Stomach (tissue), 9 donors: ENCODE results near the gene WDR18. TPM values are rescaled to one million over a fixed set of nuclear protein-coding genes. Genes with fewer than 3 reads are reported as not detected.

ENCODE experiments used
- DNase-seq, 2 donors: peaks; one replicate each; pipeline versions ENCODE4 v3.0.0 to v3.0.0-alpha.2; 2013 to 2019
- H3K27ac ChIP-seq, 5 donors: fragments of 200-600 bp in 4 of 5; sonication (generic) in 4 of 5; one replicate each; pipeline ENCODE4 v1.5.1; 2013 to 2019; ENCODE audit warnings: mild to moderate bottlenecking in 1 of 5, moderate library complexity in 1 of 5
- H3K27me3 ChIP-seq, 3 donors: fragments of 200-600 bp; sonication (generic); one replicate each; pipeline ENCODE4 v1.5.1; 2017 to 2019; ENCODE audit warnings: mixed run types in 1 of 3
- H3K36me3 ChIP-seq, 4 donors: fragments of 200-600 bp; sonication (generic); 1 replicate in 3 of 4; 2 replicates in 1 of 4; pipeline ENCODE4 v1.5.1; 2016 to 2019
- H3K4me1 ChIP-seq, 4 donors: fragments of 200-600 bp; sonication (generic); one replicate each; pipeline ENCODE4 v1.5.1; 2016 to 2019
- H3K4me3 ChIP-seq, 4 donors: fragments of 200-600 bp; sonication (generic) in 3 of 4; one replicate each; pipeline ENCODE4 v1.5.1; 2016 to 2019; ENCODE audit warnings: mild to moderate bottlenecking in 1 of 4
- H3K9me3 ChIP-seq, 4 donors: fragments of 200-600 bp; sonication (generic); one replicate each; pipeline ENCODE4 v1.5.1; 2016 to 2019
- EP300 ChIP-seq: sonication (generic); formaldehyde crosslinking; IDR thresholded peaks from one replicate; pipeline ENCODE4 v1.6.1; 2017; ENCODE audit warnings: antibody characterized with exemption
- POLR2A ChIP-seq, 4 donors: fragments of 450-650 bp; IDR thresholded peaks; one replicate each; pipeline ENCODE4 v1.6.1; 2016; ENCODE audit warnings: antibody characterized with exemption in 4 of 4, control low read depth in 2 of 4, mild to moderate bottlenecking in 1 of 4, moderate library complexity in 1 of 4
- POLR2AphosphoS5 ChIP-seq, 3 donors: sonication (generic); formaldehyde crosslinking; IDR thresholded peaks; one replicate each; pipeline ENCODE4 v1.6.1; 2016; ENCODE audit warnings: antibody characterized with exemption in 3 of 3
- WGBS, 5 donors: extraction: QIAGEN DNeasy Blood & Tissue Kit in 3 of 5; methylation state at CpG; one replicate each; pipeline versions ENCODE4 v1.1.5 to v1.1.7; 2013 to 2018; 5-methylcytosine and 5-hydroxymethylcytosine counted together
- intact Hi-C: fragments of 100-400 bp; cut with DNase I; formaldehyde crosslinking; loops from one replicate; pipeline ENCODE4 v1.15.1; 2023; ENCODE audit warnings: low total_unique reads
- polyA plus RNA-seq, 3 donors: library from polyadenylated mRNA; stranded (reverse); fragments of 200-250 nt; gene quantifications; one replicate each; pipeline ENCODE4 v1.2.3, GENCODE V29; 2013
- total RNA-seq, 5 donors: library from RNA; depleted of rRNA; stranded (reverse); fragments of >200 nt; gene quantifications; one replicate each; pipeline versions ENCODE4 v1.1.0 to v1.2.3, GENCODE V29; 2014 to 2016
- TF ChIP-seq, protein P1 (sequence below), 7 experiments: fragments of 450-650 bp in 4 of 7; fragments of 200-600 bp in 3 of 7; sonication (generic) in 3 of 7; IDR thresholded peaks; one replicate each; pipeline ENCODE4 v1.5.1; 2016 to 2019; ENCODE audit warnings: antibody characterized with exemption in 7 of 7, control low read depth in 2 of 7, mild to moderate bottlenecking in 1 of 7
- donor health status: healthy with polysubstance abuse.
- donor health status: Bipolar disorder and iron deficiency.
- donor health status: healthy.

Gene WDR18
- total and polyA plus RNA-seq, 8 donors: 19.1 to 410 (median 60.6) TPM

DNA sequence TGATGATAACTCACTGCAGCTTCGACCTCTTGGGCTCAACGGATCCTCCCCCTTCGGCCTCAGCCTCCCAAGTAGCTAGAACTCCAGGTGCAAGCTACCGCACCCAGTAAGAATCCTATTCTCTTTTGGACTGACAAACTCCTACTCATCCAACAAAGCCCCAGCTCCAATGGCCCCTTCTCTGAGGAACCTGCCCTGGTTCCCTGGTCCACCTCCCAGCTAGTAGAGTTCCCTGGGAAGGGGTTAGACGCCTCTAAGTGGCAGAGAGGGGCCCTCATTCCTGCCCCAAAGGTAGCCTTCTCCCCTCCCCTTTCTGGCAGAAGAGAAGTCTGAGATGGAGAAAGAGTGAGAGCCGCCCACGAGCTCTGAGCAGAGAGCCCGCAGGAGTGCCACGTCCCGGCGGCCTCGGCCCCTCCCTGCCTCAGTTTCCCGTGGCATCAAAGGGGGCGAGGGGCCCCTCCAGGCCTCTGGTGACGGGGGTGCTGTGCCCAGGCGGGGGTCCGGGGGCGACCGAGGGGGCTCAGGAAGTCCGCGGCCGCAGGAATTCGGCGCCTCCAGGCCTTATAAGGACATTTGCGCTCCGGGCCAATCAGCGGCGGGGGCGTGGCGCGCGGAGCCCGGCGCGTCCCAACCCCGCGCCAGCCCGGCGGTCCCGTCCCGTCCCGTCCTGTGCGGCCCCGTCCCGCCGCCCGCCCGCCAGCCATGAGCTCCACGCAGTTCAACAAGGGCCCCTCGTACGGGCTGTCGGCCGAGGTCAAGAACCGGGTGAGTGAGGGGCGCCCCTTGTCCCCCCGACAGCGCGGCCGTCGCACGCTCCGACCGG lies 42.0 kb downstream of the WDR18 start, which contains the start of gene CNN2:
Gene CNN2 (plus strand): TSS at position 649 of the 823 bp plus-strand sequence. CDS start 54 bp downstream, at position 703.
- Histone ChIP-seq H3K36me3 (peaks cover 0 to 11% (median 2%) of the 10 kb centered on the region in 4 donors), H3K4me3 (peak within 1 kb of the TSS; percentile 83 to 97 (median 92)), H3K9me3 (no peaks in the 10 kb centered on the region), H3K4me1 (peaks cover 13 to 68% (median 57%) of the 10 kb centered on the region in 4 donors), H3K27me3 (no peaks in the 10 kb centered on the region), H3K27ac (peak within 1 kb of the TSS; percentile 96 to 99 (median 98))
- intact Hi-C loops: no loop called here
- WGBS, 5 donors: 5 to 20% (median 6%) methylated on average over 13 to 63 of the region's 63 CpGs
- TF ChIP-seq POLR2AphosphoS5 (IDR thresholded peaks at IDR 0.05) (peak; percentile 64 to 91 (median 89)), POLR2A (IDR thresholded peaks at IDR 0.05) (peak in 2 of 4 donors; percentile 32 to 54), EP300 (no peak)
- TF ChIP-seq, protein P1, sequence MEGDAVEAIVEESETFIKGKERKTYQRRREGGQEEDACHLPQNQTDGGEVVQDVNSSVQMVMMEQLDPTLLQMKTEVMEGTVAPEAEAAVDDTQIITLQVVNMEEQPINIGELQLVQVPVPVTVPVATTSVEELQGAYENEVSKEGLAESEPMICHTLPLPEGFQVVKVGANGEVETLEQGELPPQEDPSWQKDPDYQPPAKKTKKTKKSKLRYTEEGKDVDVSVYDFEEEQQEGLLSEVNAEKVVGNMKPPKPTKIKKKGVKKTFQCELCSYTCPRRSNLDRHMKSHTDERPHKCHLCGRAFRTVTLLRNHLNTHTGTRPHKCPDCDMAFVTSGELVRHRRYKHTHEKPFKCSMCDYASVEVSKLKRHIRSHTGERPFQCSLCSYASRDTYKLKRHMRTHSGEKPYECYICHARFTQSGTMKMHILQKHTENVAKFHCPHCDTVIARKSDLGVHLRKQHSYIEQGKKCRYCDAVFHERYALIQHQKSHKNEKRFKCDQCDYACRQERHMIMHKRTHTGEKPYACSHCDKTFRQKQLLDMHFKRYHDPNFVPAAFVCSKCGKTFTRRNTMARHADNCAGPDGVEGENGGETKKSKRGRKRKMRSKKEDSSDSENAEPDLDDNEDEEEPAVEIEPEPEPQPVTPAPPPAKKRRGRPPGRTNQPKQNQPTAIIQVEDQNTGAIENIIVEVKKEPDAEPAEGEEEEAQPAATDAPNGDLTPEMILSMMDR (IDR thresholded peaks at IDR 0.05): no peak
- peak; percentile 88 to 95 for DNase-seq

DNA sequence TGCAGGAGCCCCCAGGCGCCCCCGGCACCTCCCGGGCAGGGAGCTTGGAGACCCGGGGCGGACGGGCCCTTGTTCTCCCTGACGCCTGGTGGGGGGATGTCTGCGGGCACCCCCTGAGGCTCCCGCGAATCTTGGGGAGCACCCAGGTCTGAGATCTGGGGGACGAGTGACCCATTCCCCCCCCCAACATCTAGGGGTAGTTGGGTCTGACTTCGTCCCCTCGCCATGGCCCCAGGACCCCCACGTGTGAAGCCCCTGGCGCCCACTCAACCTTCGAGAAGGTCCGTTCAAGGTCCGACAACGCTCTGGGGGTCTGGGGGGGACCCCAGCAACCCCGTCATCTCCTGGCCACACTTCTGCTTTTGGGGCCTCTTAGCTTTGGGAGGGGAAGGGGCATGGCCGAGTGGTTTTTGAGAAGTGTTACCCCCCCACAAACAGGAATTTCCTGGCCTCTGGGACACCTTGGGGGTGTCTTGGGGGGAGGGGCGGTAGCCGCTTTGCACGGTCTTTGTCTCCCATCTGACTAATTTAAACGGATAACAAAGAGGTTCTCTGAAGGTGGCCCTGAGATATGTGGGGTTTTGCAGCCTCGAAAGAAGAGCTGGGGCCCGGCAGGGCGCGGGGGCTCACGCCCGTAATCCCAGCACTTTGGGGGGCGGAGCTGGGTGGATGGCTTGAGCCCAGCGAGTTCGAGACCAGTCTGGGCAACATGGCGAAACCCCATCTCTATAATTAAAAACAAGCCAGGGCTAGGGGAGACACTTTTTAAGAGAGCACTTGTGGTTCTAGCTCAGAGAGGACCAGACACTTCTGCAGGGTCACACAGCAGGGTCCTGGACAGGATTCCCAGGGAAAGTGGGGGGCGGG lies 42.9 kb downstream of the WDR18 start:
- H3K27me3 ChIP-seq: no peaks in the 10 kb centered on the region
- peaks cover 13 to 62% (median 54%) of the 10 kb centered on the region in 4 donors for H3K4me1 ChIP-seq
- no peak for TF ChIP-seq EP300
- WGBS, 5 donors: 0 to 2% (median 1%) methylated on average over 25 to 36 of the region's 36 CpGs
- DNase-seq: peak in 1 of 2 donors; percentile 69
- no peaks in the 10 kb centered on the region for H3K9me3 ChIP-seq
- peak overlapping the region; percentile 83 to 97 (median 92) for H3K4me3 ChIP-seq
- H3K27ac ChIP-seq: peak overlapping the region; percentile 96 to 99 (median 98)
- intact Hi-C loops: no loop called here
- peaks cover 5 to 18% (median 7%) of the 10 kb centered on the region in 4 donors for H3K36me3 ChIP-seq

DNA sequence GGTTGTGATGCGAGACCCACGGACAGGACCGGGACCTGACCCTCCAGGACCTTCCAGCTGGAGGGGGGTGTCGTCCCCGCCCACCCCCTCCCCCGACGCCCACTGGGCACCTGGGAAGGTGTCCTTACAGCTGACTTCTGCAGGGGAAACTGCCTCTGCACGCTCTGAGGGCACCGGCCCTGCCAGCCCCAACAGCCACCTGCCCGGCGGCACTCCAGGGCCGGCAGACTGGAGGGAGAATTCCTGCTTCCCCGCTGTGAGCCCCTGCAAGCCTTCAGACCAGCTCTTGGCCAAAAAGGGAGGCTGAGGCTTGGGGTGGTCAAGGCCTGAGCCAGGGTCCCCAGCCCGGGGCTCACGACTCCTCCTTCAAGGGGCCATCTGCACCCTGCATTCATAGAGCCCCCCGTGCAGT lies 43.5 kb downstream of the WDR18 start:
- no peak for TF ChIP-seq POLR2AphosphoS5 (IDR thresholded peaks at IDR 0.05)
- no peak for TF ChIP-seq EP300
- no peak for TF ChIP-seq POLR2A (IDR thresholded peaks at IDR 0.05)
- peak overlapping the region; percentile 83 to 97 (median 92) for H3K4me3 ChIP-seq
- DNase-seq: peak in 1 of 2 donors; percentile 59
- H3K27me3 ChIP-seq: no peaks in the 10 kb centered on the region
- peaks cover 11 to 24% (median 13%) of the 10 kb centered on the region in 4 donors for H3K36me3 ChIP-seq
- H3K4me1 ChIP-seq: peaks cover 13 to 56% (median 51%) of the 10 kb centered on the region in 4 donors
- no peaks in the 10 kb centered on the region for H3K9me3 ChIP-seq
- intact Hi-C loops: no loop called here
- H3K27ac ChIP-seq: peak overlapping the region; percentile 96 to 99 (median 98)
- 0 to 6% (median 2%) methylated on average over 4 to 16 of the region's 16 CpGs for WGBS, 5 donors

DNA sequence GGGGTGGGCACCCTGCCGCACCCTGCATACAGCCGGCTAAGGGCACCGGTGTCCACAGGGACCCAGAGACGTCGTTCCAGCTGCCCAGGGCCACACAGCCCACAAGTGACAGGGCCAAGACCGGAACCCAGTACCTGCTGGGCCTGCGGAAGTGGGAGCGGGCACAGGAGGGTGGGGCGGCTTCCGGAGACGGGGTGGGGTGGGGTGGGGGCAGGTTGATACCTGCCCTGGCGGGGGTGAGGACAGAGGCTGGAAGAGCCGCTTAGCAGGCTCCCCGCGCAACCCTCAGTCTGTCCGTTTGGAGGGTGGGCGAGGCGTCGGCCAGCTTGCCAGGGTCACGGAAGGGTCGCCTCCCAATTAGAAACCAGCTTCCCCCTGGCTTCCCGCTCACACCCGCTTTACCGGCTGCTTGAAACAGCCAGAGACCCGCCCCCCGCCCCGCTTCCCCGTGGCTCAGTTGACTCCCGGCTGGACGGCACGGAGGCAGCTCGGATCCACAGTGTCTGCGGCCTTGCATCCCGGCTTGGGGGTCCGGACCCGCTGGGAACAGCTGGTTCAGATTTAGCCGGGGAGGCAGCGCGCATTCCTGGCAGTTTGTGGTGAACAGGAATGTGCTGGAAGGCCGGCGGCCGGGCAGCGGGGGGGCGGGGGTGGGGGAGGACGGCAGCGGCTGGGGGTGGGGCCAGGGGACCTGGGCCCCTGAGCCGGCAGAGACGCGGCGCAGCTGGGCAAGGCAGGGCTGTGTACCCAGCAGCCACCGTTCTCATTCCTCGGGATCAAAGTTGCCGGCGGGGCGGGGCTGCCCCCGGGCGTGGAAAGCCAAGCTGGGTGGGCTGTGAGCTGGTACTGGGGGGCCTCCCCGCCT lies 44.1 kb downstream of the WDR18 start:
- intact Hi-C loops: no loop called here
- no peaks in the 10 kb centered on the region for H3K9me3 ChIP-seq
- 1 to 2% (median 1%) methylated on average over 14 to 58 of the region's 58 CpGs for WGBS, 5 donors

More for the DNA sequence above, 44.1 kb downstream of the WDR18 start:
- peaks cover 18 to 30% (median 20%) of the 10 kb centered on the region in 4 donors for H3K36me3 ChIP-seq
- peak overlapping the region; percentile 96 to 99 (median 98) for H3K27ac ChIP-seq
- peaks cover 13 to 49% (median 48%) of the 10 kb centered on the region in 4 donors for H3K4me1 ChIP-seq
- TF ChIP-seq POLR2A (IDR thresholded peaks at IDR 0.05): peak in 1 of 4 donors; percentile 25
- TF ChIP-seq POLR2AphosphoS5 (IDR thresholded peaks at IDR 0.05): peak; percentile 30 to 47 (median 35)
- TF ChIP-seq, protein P1 (IDR thresholded peaks at IDR 0.05): no peak
- TF ChIP-seq EP300: no peak
- no peaks in the 10 kb centered on the region for H3K27me3 ChIP-seq
- DNase-seq: peak; percentile 80 to 93
- H3K4me3 ChIP-seq: peak overlapping the region; percentile 83 to 97 (median 92)
